Neural cell (in vitro differentiated cells): ENCODE data around the gene PRPF40B.

Source experiments
- CTCF ChIP-seq: fragments of 450-650 bp; IDR thresholded peaks from 2 replicates; pipeline ENCODE4 v1.5.1; 2014; ENCODE audit warnings: antibody characterized with exemption, mild to moderate bottlenecking, moderate library complexity; ENCODE audit not compliant: poor library complexity, severe bottlenecking
- EZH2 ChIP-seq: fragments of 200-600, 300-800 bp; shearing (Covaris generic), sonication (generic); IDR thresholded peaks from 2 replicates; pipeline ENCODE4 v1.6.1; 2014; ENCODE audit warnings: antibody characterized with exemption, low read length, borderline replicate concordance, mild to moderate bottlenecking; ENCODE audit not compliant: insufficient read depth, poor library complexity, severe bottlenecking
- POLR2AphosphoS5 ChIP-seq: IDR thresholded peaks from 2 replicates; pipeline ENCODE4 v1.6.1; 2012
- RAD21 ChIP-seq: fragments of 450-650 bp; conservative IDR thresholded peaks from 2 replicates; pipeline ENCODE4 v1.6.1; 2014; ENCODE audit warnings: antibody characterized with exemption, mild to moderate bottlenecking, moderate library complexity

GRCh38 chr12:49623142-49623904, at the start of gene PRPF40B:
- TF ChIP-seq RAD21 = peak; percentile 8
- peak; percentile 50 for TF ChIP-seq POLR2AphosphoS5
- TF ChIP-seq CTCF = peak; percentile 61
- no peak for TF ChIP-seq EZH2
